Effector memory CD4-positive, alpha-beta T cell (primary cell): ENCODE data around the gene HBE1.
"Not testable (repeated sequence)": the region's sequence is repeated elsewhere in the genome, so short reads cannot be mapped to it uniquely, and the experiment has no call there.

ENCODE experiments used
- DNase-seq, 3 donors: peaks; one replicate each; pipeline ENCODE4 v3.0.0-alpha.2; 2020
- H3K27ac ChIP-seq: 2 replicates; pipeline ENCODE4 v1.7.0; 2013; ENCODE audit warnings: mild to moderate bottlenecking, low read length, moderate library complexity; ENCODE audit not compliant: insufficient read depth, poor library complexity, severe bottlenecking
- H3K27me3 ChIP-seq: replicated peaks from 2 replicates; pipeline ENCODE4 v1.7.0; 2013; ENCODE audit warnings: mild to moderate bottlenecking, low read length; ENCODE audit not compliant: insufficient read depth, control insufficient read depth, poor library complexity, severe bottlenecking
- H3K36me3 ChIP-seq: 2 replicates; pipeline ENCODE4 v1.7.0; 2013; ENCODE audit warnings: mild to moderate bottlenecking, low read length, moderate library complexity; ENCODE audit not compliant: control insufficient read depth, insufficient read depth
- H3K4me1 ChIP-seq: 2 replicates; pipeline ENCODE4 v1.7.0; 2013; ENCODE audit warnings: low read length, mild to moderate bottlenecking; ENCODE audit not compliant: control insufficient read depth, insufficient read depth, poor library complexity, severe bottlenecking
- H3K4me3 ChIP-seq: 2 replicates; pipeline ENCODE4 v1.7.0; 2013; ENCODE audit warnings: low read length, low read depth, mild to moderate bottlenecking; ENCODE audit not compliant: insufficient read depth, poor library complexity, severe bottlenecking
- H3K9me3 ChIP-seq: 2 replicates; pipeline ENCODE4 v1.7.0; 2013; ENCODE audit warnings: mild to moderate bottlenecking, low read length, moderate library complexity; ENCODE audit not compliant: control insufficient read depth
- total RNA-seq, 3 donors: gene quantifications; one replicate each; lab custom pipeline; 2026; lab: John Stamatoyannopoulos, UW

Gene HBE1
- 0 reads per million in 3 donors for total RNA-seq

- no peaks in the 10 kb centered on the region for H3K4me1 ChIP-seq
- H3K9me3 ChIP-seq = no peaks in the 10 kb centered on the region
- DNase-seq = no peak
- H3K27me3 ChIP-seq = no peaks in the 10 kb centered on the region
- no peak within 1 kb of the TSS for H3K27ac ChIP-seq
- no peaks in the 10 kb centered on the region for H3K36me3 ChIP-seq
- no peak within 1 kb of the TSS for H3K4me3 ChIP-seq
These were observed at the start of gene HBE1 for GRCh38 chr11:5269715-5270147. Gene HBE1, minus strand, starts transcription at chr11:5269945. Its CDS starts 55 bp downstream, at chr11:5269890.

GRCh38 chr11:5317292-5317691 lies 47.5 kb upstream of the HBE1 start:
- Histone ChIP-seq H3K9me3 (no peaks in the 10 kb centered on the region), H3K36me3 (no peaks in the 10 kb centered on the region), H3K4me3 (no peak overlapping the region), H3K27ac (no peak overlapping the region), H3K27me3 (no peaks in the 10 kb centered on the region), H3K4me1 (no peaks in the 10 kb centered on the region)
- no peak for DNase-seq

GRCh38 chr11:5313326-5314023 lies 43.7 kb upstream of the HBE1 start:
- DNase-seq, H3K27ac ChIP-seq, H3K27me3 ChIP-seq, H3K4me1 ChIP-seq, H3K9me3 ChIP-seq, H3K36me3 ChIP-seq, H3K4me3 ChIP-seq: not testable (repeated sequence)

GRCh38 chr11:5310423-5310822 lies 40.7 kb upstream of the HBE1 start:
- Histone ChIP-seq H3K36me3 (no peaks in the 10 kb centered on the region), H3K4me1 (no peaks in the 10 kb centered on the region), H3K9me3 (no peaks in the 10 kb centered on the region), H3K27me3 (no peaks in the 10 kb centered on the region), H3K27ac (no peak overlapping the region), H3K4me3 (no peak overlapping the region)
- DNase-seq = no peak

GRCh38 chr11:5307256-5308019 lies 37.7 kb upstream of the HBE1 start:
- no peak overlapping the region for H3K27ac ChIP-seq
- H3K4me3 ChIP-seq = no peak overlapping the region
- no peaks in the 10 kb centered on the region for H3K4me1 ChIP-seq
- H3K9me3 ChIP-seq = no peaks in the 10 kb centered on the region
- H3K27me3 ChIP-seq = no peaks in the 10 kb centered on the region
- DNase-seq = no peak
- H3K36me3 ChIP-seq = no peaks in the 10 kb centered on the region

- no peak overlapping the region for H3K27ac ChIP-seq
- no peaks in the 10 kb centered on the region for H3K36me3 ChIP-seq
- H3K27me3 ChIP-seq = no peaks in the 10 kb centered on the region
- H3K4me1 ChIP-seq = no peaks in the 10 kb centered on the region
- DNase-seq = no peak
- no peaks in the 10 kb centered on the region for H3K9me3 ChIP-seq
- no peak overlapping the region for H3K4me3 ChIP-seq
These were observed 34.3 kb upstream of the HBE1 start for GRCh38 chr11:5304046-5304445.

- H3K4me3 ChIP-seq = no peak overlapping the region
- no peak overlapping the region for H3K27ac ChIP-seq
- DNase-seq = no peak
- no peaks in the 10 kb centered on the region for H3K27me3 ChIP-seq
- H3K9me3 ChIP-seq = no peaks in the 10 kb centered on the region
- no peaks in the 10 kb centered on the region for H3K4me1 ChIP-seq
- H3K36me3 ChIP-seq = no peaks in the 10 kb centered on the region
These were observed 33.9 kb upstream of the HBE1 start for GRCh38 chr11:5303626-5304025.

GRCh38 chr11:5301846-5302245 lies 32.1 kb upstream of the HBE1 start, which contains the start of gene OR51B4:
Gene OR51B4, minus strand, starts transcription at chr11:5301946. Its CDS starts 0 bp downstream, at chr11:5301946.
- Histone ChIP-seq H3K27me3 (no peaks in the 10 kb centered on the region), H3K4me1 (no peaks in the 10 kb centered on the region), H3K9me3 (no peaks in the 10 kb centered on the region), H3K4me3 (no peak within 1 kb of the TSS), H3K36me3 (no peaks in the 10 kb centered on the region), H3K27ac (no peak within 1 kb of the TSS)
- DNase-seq = no peak

- Histone ChIP-seq H3K4me1 (no peaks in the 10 kb centered on the region), H3K9me3 (no peaks in the 10 kb centered on the region), H3K4me3 (no peak overlapping the region), H3K36me3 (no peaks in the 10 kb centered on the region), H3K27ac (no peak overlapping the region), H3K27me3 (no peaks in the 10 kb centered on the region)
- DNase-seq = no peak
These were observed 30.5 kb upstream of the HBE1 start for GRCh38 chr11:5300251-5300650.

- DNase-seq = no peak
- H3K27ac ChIP-seq = no peak overlapping the region
- no peaks in the 10 kb centered on the region for H3K4me1 ChIP-seq
These were observed 28.7 kb upstream of the HBE1 start for GRCh38 chr11:5298451-5298850.

More at GRCh38 chr11:5298451-5298850, 28.7 kb upstream of the HBE1 start:
- Histone ChIP-seq H3K9me3 (no peaks in the 10 kb centered on the region), H3K4me3 (no peak overlapping the region), H3K36me3 (no peaks in the 10 kb centered on the region), H3K27me3 (no peaks in the 10 kb centered on the region)
